ENCODE results near the gene DTNA. TPM values are rescaled to one million over a fixed set of nuclear protein-coding genes. Genes with fewer than 3 reads are reported as not detected.

The DTNA gene
- total RNA-seq, 1 donor = 10.1 TPM

- Histone ChIP-seq H3K27ac (ENCODE audit: low read depth, low read length) (no peak overlapping the region), H3K27me3 (ENCODE audit: insufficient read depth, low read length) (no peaks in the 10 kb centered on the region), H4K20me1 (ENCODE audit: insufficient read depth, low read length) (no peaks in the 10 kb centered on the region), H2AFZ (ENCODE audit: low read length) (no peak overlapping the region), H3K36me3 (ENCODE audit: insufficient read depth, low read length) (no peaks in the 10 kb centered on the region), H3K4me1 (ENCODE audit: insufficient read depth, low read length) (no peaks in the 10 kb centered on the region), H3K4me2 (ENCODE audit: insufficient read depth, low read length) (no peak overlapping the region), H3K79me2 (ENCODE audit: insufficient read depth, low read length) (no peaks in the 10 kb centered on the region), H3K9me3 (ENCODE audit: low read depth, low read length) (no peaks in the 10 kb centered on the region), H3K4me3 (ENCODE audit: insufficient read depth, low read length) (no peak overlapping the region)
- TF ChIP-seq CTCF (IDR thresholded peaks at IDR 0.05; ENCODE audit: extremely low read depth, low read depth, low read length) = no peak
- DNase-seq (ENCODE audit: insufficient read length, low spot score, missing footprints) = no peak
Measured at GRCh38 chr18:34923911-34924310, 213.8 kb downstream of the DTNA start.

- TF ChIP-seq CTCF (IDR thresholded peaks at IDR 0.05; ENCODE audit: extremely low read depth, low read depth, low read length) = no peak
- Histone ChIP-seq H3K27me3 (ENCODE audit: insufficient read depth, low read length) (no peaks in the 10 kb centered on the region), H3K4me3 (ENCODE audit: insufficient read depth, low read length) (no peak overlapping the region), H3K27ac (ENCODE audit: low read depth, low read length) (no peak overlapping the region), H4K20me1 (ENCODE audit: insufficient read depth, low read length) (no peaks in the 10 kb centered on the region), H3K79me2 (ENCODE audit: insufficient read depth, low read length) (no peaks in the 10 kb centered on the region), H3K9me3 (ENCODE audit: low read depth, low read length) (no peaks in the 10 kb centered on the region), H2AFZ (ENCODE audit: low read length) (no peak overlapping the region), H3K4me2 (ENCODE audit: insufficient read depth, low read length) (no peak overlapping the region), H3K4me1 (ENCODE audit: insufficient read depth, low read length) (no peaks in the 10 kb centered on the region), H3K36me3 (ENCODE audit: insufficient read depth, low read length) (no peaks in the 10 kb centered on the region)
- no peak for DNase-seq (ENCODE audit: insufficient read length, low spot score, missing footprints)
Measured at GRCh38 chr18:34926683-34927082, 216.6 kb downstream of the DTNA start.

- Histone ChIP-seq H2AFZ (ENCODE audit: low read length) (no peak overlapping the region), H3K27ac (ENCODE audit: low read depth, low read length) (no peak overlapping the region), H3K9me3 (ENCODE audit: low read depth, low read length) (no peaks in the 10 kb centered on the region), H3K4me3 (ENCODE audit: insufficient read depth, low read length) (no peak overlapping the region), H3K4me1 (ENCODE audit: insufficient read depth, low read length) (no peaks in the 10 kb centered on the region), H3K36me3 (ENCODE audit: insufficient read depth, low read length) (no peaks in the 10 kb centered on the region), H3K79me2 (ENCODE audit: insufficient read depth, low read length) (no peaks in the 10 kb centered on the region), H3K4me2 (ENCODE audit: insufficient read depth, low read length) (no peak overlapping the region), H4K20me1 (ENCODE audit: insufficient read depth, low read length) (no peaks in the 10 kb centered on the region), H3K27me3 (ENCODE audit: insufficient read depth, low read length) (no peaks in the 10 kb centered on the region)
- no peak for DNase-seq (ENCODE audit: insufficient read length, low spot score, missing footprints)
- TF ChIP-seq CTCF (IDR thresholded peaks at IDR 0.05; ENCODE audit: extremely low read depth, low read depth, low read length) = no peak
Measured at GRCh38 chr18:34928088-34928753, 218.1 kb downstream of the DTNA start.

GRCh38 chr18:34928754-34929335, 218.7 kb downstream of the DTNA start:
- H4K20me1 ChIP-seq (ENCODE audit: insufficient read depth, low read length) = no peaks in the 10 kb centered on the region
- no peak overlapping the region for H3K4me3 ChIP-seq (ENCODE audit: insufficient read depth, low read length)
- no peaks in the 10 kb centered on the region for H3K4me1 ChIP-seq (ENCODE audit: insufficient read depth, low read length)
- H3K27me3 ChIP-seq (ENCODE audit: insufficient read depth, low read length) = no peaks in the 10 kb centered on the region
- no peak for DNase-seq (ENCODE audit: insufficient read length, low spot score, missing footprints)
- H2AFZ ChIP-seq (ENCODE audit: low read length) = no peak overlapping the region
- H3K79me2 ChIP-seq (ENCODE audit: insufficient read depth, low read length) = no peaks in the 10 kb centered on the region
- no peaks in the 10 kb centered on the region for H3K9me3 ChIP-seq (ENCODE audit: low read depth, low read length)
- H3K36me3 ChIP-seq (ENCODE audit: insufficient read depth, low read length) = no peaks in the 10 kb centered on the region
- no peak overlapping the region for H3K27ac ChIP-seq (ENCODE audit: low read depth, low read length)
- no peak for TF ChIP-seq CTCF (IDR thresholded peaks at IDR 0.05; ENCODE audit: extremely low read depth, low read depth, low read length)
- H3K4me2 ChIP-seq (ENCODE audit: insufficient read depth, low read length) = no peak overlapping the region
